Tibial nerve (tissue), 4 donors: ENCODE data around the gene MDGA2. TPM values are rescaled to one million over a fixed set of nuclear protein-coding genes. Genes with fewer than 3 reads are reported as not detected.
A peak's percentile ranks its signal among the peaks of the same experiment; 100 is the strongest.

ENCODE experiments used
- DNase-seq, 2 donors: peaks; one replicate each; pipeline ENCODE4 v3.0.0-alpha.2; 2019; ENCODE audit warnings: low spot score in 2 of 2
- H3K27ac ChIP-seq, 4 donors: fragments of 200-600 bp; sonication (generic) in 3 of 4; one replicate each; pipeline ENCODE4 v1.5.1; 2017 to 2019; ENCODE audit warnings: mild to moderate bottlenecking in 1 of 4
- H3K27me3 ChIP-seq, 2 donors: fragments of 200-600 bp; sonication (generic) in 1 of 2; one replicate each; pipeline versions ENCODE4 v1.5.1 to v1.6.0; 2017 to 2019
- H3K36me3 ChIP-seq, 3 donors: fragments of 200-600 bp; sonication (generic); one replicate each; pipeline ENCODE4 v1.5.1; 2018 to 2019
- H3K4me1 ChIP-seq, 4 donors: fragments of 200-600 bp; sonication (generic) in 3 of 4; one replicate each; pipeline ENCODE4 v1.5.1; 2017 to 2019
- H3K4me3 ChIP-seq, 4 donors: fragments of 200-600 bp; sonication (generic) in 3 of 4; one replicate each; pipeline ENCODE4 v1.5.1; 2017 to 2019; ENCODE audit warnings: mild to moderate bottlenecking in 1 of 4, moderate library complexity in 1 of 4
- H3K9me3 ChIP-seq, 4 donors: fragments of 200-600 bp; sonication (generic) in 3 of 4; one replicate each; pipeline ENCODE4 v1.5.1; 2017 to 2019
- CTCF ChIP-seq, 5 experiments: fragments of 200-600 bp in 3 of 5; fragments of 450-650 bp in 2 of 5; sonication (generic) in 3 of 5; IDR thresholded peaks; one replicate each; pipeline ENCODE4 v1.5.1; 2016 to 2019; ENCODE audit warnings: antibody characterized with exemption in 5 of 5, mild to moderate bottlenecking in 3 of 5, moderate library complexity in 2 of 5
- EP300 ChIP-seq, 2 donors: sonication (generic); formaldehyde crosslinking; IDR thresholded peaks; one replicate each; pipeline ENCODE4 v1.6.1; 2017; ENCODE audit warnings: antibody characterized with exemption in 2 of 2, mild to moderate bottlenecking in 1 of 2
- POLR2A ChIP-seq, 2 donors: fragments of 450-650 bp; IDR thresholded peaks; one replicate each; pipeline ENCODE4 v1.6.1; 2017; ENCODE audit warnings: antibody characterized with exemption in 2 of 2, mild to moderate bottlenecking in 2 of 2, moderate library complexity in 2 of 2
- WGBS, 2 donors: methylation state at CpG; one replicate each; pipeline ENCODE4 v1.1.5; 2018; 5-methylcytosine and 5-hydroxymethylcytosine counted together
- total RNA-seq, 4 donors: library from RNA; depleted of rRNA; stranded (reverse); fragments of >200 nt; gene quantifications; one replicate each; pipeline ENCODE4 v1.1.0, GENCODE V29; 2016

The MDGA2 gene
- total RNA-seq, 4 donors from 2014 or later, result under 0.01 TPM; not detected in 3

- no peak for DNase-seq
- no peaks in the 10 kb centered on the region for H3K36me3 ChIP-seq
- no peaks in the 10 kb centered on the region for H3K27me3 ChIP-seq
- H3K4me3 ChIP-seq, result no peak overlapping the region
- TF ChIP-seq EP300 (IDR thresholded peaks at IDR 0.05) (no peak), CTCF (IDR thresholded peaks at IDR 0.05) (no peak), POLR2A (IDR thresholded peaks at IDR 0.05) (no peak)
- no peaks in the 10 kb centered on the region for H3K4me1 ChIP-seq
- H3K27ac ChIP-seq, result no peak overlapping the region
- no peaks in the 10 kb centered on the region for H3K9me3 ChIP-seq
Observed at GRCh38 chr14:47555333-47555732, 120.1 kb downstream of the MDGA2 start.

GRCh38 chr14:47549886-47550285, 125.5 kb downstream of the MDGA2 start:
- Histone ChIP-seq H3K4me3 (no peak overlapping the region), H3K36me3 (no peaks in the 10 kb centered on the region), H3K9me3 (no peaks in the 10 kb centered on the region), H3K27ac (no peak overlapping the region), H3K4me1 (no peaks in the 10 kb centered on the region), H3K27me3 (no peaks in the 10 kb centered on the region)
- TF ChIP-seq CTCF (IDR thresholded peaks at IDR 0.05) (no peak), EP300 (IDR thresholded peaks at IDR 0.05) (no peak)
- no peak for DNase-seq
- 93 to 97% methylated on average over 2 of the region's 2 CpGs for WGBS, 2 donors

GRCh38 chr14:47543459-47543858, 131.9 kb downstream of the MDGA2 start:
- Histone ChIP-seq H3K27me3 (no peaks in the 10 kb centered on the region), H3K27ac (no peak overlapping the region), H3K36me3 (no peaks in the 10 kb centered on the region), H3K4me3 (no peak overlapping the region), H3K9me3 (no peaks in the 10 kb centered on the region), H3K4me1 (no peaks in the 10 kb centered on the region)
- TF ChIP-seq POLR2A (IDR thresholded peaks at IDR 0.05), result no peak
- TF ChIP-seq EP300 (IDR thresholded peaks at IDR 0.05), result no peak
- no peak for TF ChIP-seq CTCF (IDR thresholded peaks at IDR 0.05)
- WGBS, 2 donors, result 88 to 91% methylated on average over 1 of the region's 1 CpG
- DNase-seq, result no peak

- no peaks in the 10 kb centered on the region for H3K4me1 ChIP-seq
Observed at GRCh38 chr14:47541662-47542061, 133.7 kb downstream of the MDGA2 start.

GRCh38 chr14:47539031-47539461, 136.4 kb downstream of the MDGA2 start:
- no peaks in the 10 kb centered on the region for H3K36me3 ChIP-seq
- no peaks in the 10 kb centered on the region for H3K4me1 ChIP-seq
- H3K27me3 ChIP-seq, result no peaks in the 10 kb centered on the region
- H3K9me3 ChIP-seq, result no peaks in the 10 kb centered on the region
- H3K27ac ChIP-seq, result no peak overlapping the region
- WGBS, 2 donors, result 25 to 34% methylated on average over 3 of the region's 3 CpGs
- no peak overlapping the region for H3K4me3 ChIP-seq
- TF ChIP-seq POLR2A (IDR thresholded peaks at IDR 0.05), result no peak
- TF ChIP-seq CTCF (IDR thresholded peaks at IDR 0.05), result peak in 4 of 5 experiments; percentile 12 to 30 (median 23)
- TF ChIP-seq EP300 (IDR thresholded peaks at IDR 0.05), result no peak
- DNase-seq, result no peak

More at GRCh38 chr14:47541662-47542061, 133.7 kb downstream of the MDGA2 start:
- TF ChIP-seq EP300 (IDR thresholded peaks at IDR 0.05) (no peak), CTCF (IDR thresholded peaks at IDR 0.05) (no peak), POLR2A (IDR thresholded peaks at IDR 0.05) (no peak)
- H3K27ac ChIP-seq, result no peak overlapping the region
- H3K9me3 ChIP-seq, result no peaks in the 10 kb centered on the region
- no peaks in the 10 kb centered on the region for H3K27me3 ChIP-seq
- no peak overlapping the region for H3K4me3 ChIP-seq
- H3K36me3 ChIP-seq, result no peaks in the 10 kb centered on the region
- WGBS, 2 donors, result 44 to 58% methylated on average over 4 of the region's 4 CpGs
- DNase-seq, result no peak
